Activated T-helper 1 cell treated with anti-CD3 and anti-CD28 coated beads, Interleukin-12 subunit alpha, Interleukin-12 subunit beta, Interleukin-2, Interleukin-4 antibody, amounts not matched to agents 30 ng/mL and 10 ng/mL and 1 ng/mL, durations not matched to agents 14 hours and 24 hours and 36 hours (primary cell): ENCODE measurements around the gene ABHD12. TPM values are rescaled to one million over a fixed set of nuclear protein-coding genes. Genes with fewer than 3 reads are reported as not detected.
A peak's percentile ranks its signal among the peaks of the same experiment; 100 is the strongest.
"Not testable (repeated sequence)": the region's sequence is repeated elsewhere in the genome, so short reads cannot be mapped to it uniquely, and the experiment has no call there.

Experiments
- DNase-seq: peaks from one replicate; pipeline ENCODE4 v3.0.0; 2021; ENCODE audit warnings: low spot score
- H3K27ac Mint-ChIP-seq: one replicate; pipeline ENCODE4 v1.8.0; 2021; ENCODE audit warnings: mild to moderate bottlenecking, mixed read lengths
- H3K27me3 Mint-ChIP-seq: one replicate; pipeline ENCODE4 v1.8.0; 2022; ENCODE audit warnings: mild to moderate bottlenecking, moderate library complexity, mixed read lengths; ENCODE audit not compliant: insufficient read depth
- H3K36me3 Mint-ChIP-seq: one replicate; pipeline ENCODE4 v1.8.0; 2021; ENCODE audit warnings: low read depth, mixed read lengths
- H3K4me1 Mint-ChIP-seq: one replicate; pipeline ENCODE4 v1.8.0; 2021; ENCODE audit warnings: low read depth, mixed read lengths
- H3K4me3 Mint-ChIP-seq: one replicate; pipeline ENCODE4 v1.8.0; 2021; ENCODE audit warnings: mild to moderate bottlenecking, moderate library complexity, mixed read lengths
- H3K9me3 Mint-ChIP-seq: one replicate; pipeline ENCODE4 v1.8.0; 2021; ENCODE audit warnings: mixed read lengths
- intact Hi-C: fragments of 100-400 bp; cut with micrococcal nuclease; formaldehyde crosslinking; loops from one replicate; pipeline ENCODE4 v1.15.1; 2024
- total RNA-seq: library from RNA; stranded (reverse); gene quantifications from 2 replicates; pipeline ENCODE4 v1.2.3, GENCODE V29; 2022

Gene ABHD12
- total RNA-seq, 1 donor from 2014 or later: 37.6 TPM

GRCh38 chr20:25340380-25340779 is 50.3 kb downstream of the ABHD12 start:
- no peak for DNase-seq
- Mint-ChIP-seq H3K36me3 (peaks cover 13% of the 10 kb centered on the region), H3K4me3 (no peak overlapping the region), H3K9me3 (peaks cover 3% of the 10 kb centered on the region), H3K27me3 (no peaks in the 10 kb centered on the region), H3K27ac (no peak overlapping the region), H3K4me1 (peaks cover 16% of the 10 kb centered on the region)
- intact Hi-C loops: no loop called here

DNA sequence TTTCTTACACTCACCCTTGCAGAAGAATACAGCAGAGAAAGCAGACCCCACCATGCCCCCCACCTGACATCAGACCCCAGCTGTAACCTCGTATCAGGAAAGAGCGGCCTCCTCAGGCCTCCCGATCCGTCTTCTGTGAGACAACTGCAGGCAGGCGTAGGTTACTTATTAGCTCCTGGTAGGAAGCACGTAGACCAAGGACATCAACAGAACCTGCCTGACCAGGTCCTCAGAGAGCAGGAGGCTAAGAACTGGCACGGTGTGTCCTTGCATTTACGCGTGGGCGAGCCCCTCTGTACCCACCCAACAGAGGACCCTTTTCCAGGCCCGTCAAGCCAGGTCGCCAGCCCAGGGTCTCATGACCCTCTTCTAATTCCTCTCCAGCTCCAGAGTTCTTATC is 51.0 kb downstream of the ABHD12 start:
- Mint-ChIP-seq H3K4me3 (no peak overlapping the region), H3K4me1 (peaks cover 9% of the 10 kb centered on the region), H3K9me3 (peaks cover 3% of the 10 kb centered on the region), H3K27ac (no peak overlapping the region), H3K36me3 (peaks cover 11% of the 10 kb centered on the region), H3K27me3 (no peaks in the 10 kb centered on the region)
- intact Hi-C loops: no loop called here
- DNase-seq: no peak

- Mint-ChIP-seq H3K4me1 (no peaks in the 10 kb centered on the region), H3K27me3 (no peaks in the 10 kb centered on the region), H3K4me3 (no peak overlapping the region), H3K27ac (no peak overlapping the region), H3K36me3 (peaks cover 7% of the 10 kb centered on the region), H3K9me3 (peaks cover 7% of the 10 kb centered on the region)
- intact Hi-C loops: no loop called here
- no peak for DNase-seq
Measured at GRCh38 chr20:25338112-25339023, 52.3 kb downstream of the ABHD12 start.

DNA sequence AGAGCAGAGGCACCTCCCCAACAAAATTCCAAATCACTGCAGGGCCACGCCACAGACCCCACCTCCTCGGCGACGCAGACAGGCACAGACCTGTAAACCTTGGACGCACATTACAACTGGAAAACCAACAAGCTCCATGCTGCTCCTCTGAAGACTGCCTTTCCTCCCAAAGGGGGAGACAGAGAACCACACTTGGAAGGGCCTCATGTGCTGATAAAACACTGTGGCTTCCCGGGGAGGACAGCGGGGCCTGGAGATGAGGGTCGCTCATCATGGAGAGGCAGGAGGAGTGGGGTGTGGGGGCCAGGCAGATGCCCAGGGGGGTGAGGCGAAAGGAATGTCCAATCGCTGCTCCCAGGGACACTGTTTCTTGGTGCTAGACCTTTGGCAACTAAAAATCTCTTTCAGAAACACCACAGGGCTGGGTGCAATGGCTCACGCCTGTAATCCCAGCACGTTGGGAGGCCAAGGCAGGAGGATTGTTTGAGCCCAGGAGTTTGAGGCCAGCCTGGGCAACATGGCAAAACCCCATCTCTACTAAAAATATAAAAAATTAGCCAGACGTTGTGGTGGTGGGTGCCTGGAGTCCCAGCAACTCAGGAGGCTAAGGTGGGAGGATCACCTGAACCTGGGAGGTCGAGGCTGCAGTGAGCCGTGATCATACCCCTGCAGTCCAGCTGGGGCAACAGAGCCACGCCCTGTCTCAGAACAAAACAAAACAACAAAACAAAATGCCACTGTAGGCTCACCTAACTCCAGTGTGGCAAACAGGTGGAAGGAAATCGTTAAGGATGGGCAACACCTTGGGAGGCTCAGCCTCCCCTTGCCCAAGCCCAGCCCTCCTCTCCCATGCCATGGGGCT is 53.8 kb downstream of the ABHD12 start:
- H3K4me3 Mint-ChIP-seq: no peak overlapping the region

GRCh38 chr20:25334972-25335371 is 55.7 kb downstream of the ABHD12 start:
- H3K27ac Mint-ChIP-seq, intact Hi-C loops, H3K4me3 Mint-ChIP-seq, H3K27me3 Mint-ChIP-seq, H3K4me1 Mint-ChIP-seq, DNase-seq, H3K36me3 Mint-ChIP-seq, H3K9me3 Mint-ChIP-seq: not testable (repeated sequence)

More for the DNA sequence above, 53.8 kb downstream of the ABHD12 start:
- H3K36me3 Mint-ChIP-seq: peaks cover 7% of the 10 kb centered on the region
- no peak for DNase-seq
- H3K4me1 Mint-ChIP-seq: no peaks in the 10 kb centered on the region
- intact Hi-C loops: no loop called here
- peaks cover 7% of the 10 kb centered on the region for H3K9me3 Mint-ChIP-seq
- H3K27me3 Mint-ChIP-seq: no peaks in the 10 kb centered on the region
- no peak overlapping the region for H3K27ac Mint-ChIP-seq

DNA sequence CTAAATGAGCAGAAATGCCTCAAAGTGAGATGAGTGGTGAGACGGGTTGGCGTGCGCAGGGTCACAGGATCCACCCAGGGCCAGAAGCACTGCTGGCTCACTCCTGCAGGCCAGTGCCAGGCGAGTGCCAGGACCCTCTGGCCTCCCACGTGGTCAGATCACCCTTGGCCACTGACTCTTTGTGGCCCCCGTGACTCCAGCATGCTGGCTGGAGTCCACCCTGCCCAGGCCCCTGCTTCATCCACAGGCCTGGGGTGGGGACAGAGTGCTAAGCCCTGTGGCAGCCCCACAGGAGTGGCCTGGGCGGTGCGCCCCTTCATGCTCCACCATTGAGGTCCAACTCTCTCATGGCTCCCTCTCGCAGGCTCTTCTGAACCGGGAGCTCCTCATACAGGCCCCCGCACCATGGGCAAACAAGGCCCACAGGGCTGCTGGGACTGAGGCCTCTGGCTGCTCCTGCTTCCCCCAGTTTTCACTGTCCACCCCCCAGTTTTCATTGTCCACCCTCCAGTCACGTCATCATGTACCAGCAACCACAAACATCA is 61.6 kb downstream of the ABHD12 start:
- no peak for DNase-seq
- Mint-ChIP-seq H3K36me3 (no peaks in the 10 kb centered on the region), H3K27me3 (no peaks in the 10 kb centered on the region), H3K4me3 (no peak overlapping the region), H3K27ac (no peak overlapping the region), H3K4me1 (peaks cover 8% of the 10 kb centered on the region), H3K9me3 (peaks cover 3% of the 10 kb centered on the region)
- intact Hi-C loops: no loop called here

GRCh38 chr20:25327521-25328235 is 63.0 kb downstream of the ABHD12 start:
- intact Hi-C loops: no loop called here
- no peaks in the 10 kb centered on the region for H3K27me3 Mint-ChIP-seq
- DNase-seq: no peak
- H3K4me1 Mint-ChIP-seq: peaks cover 15% of the 10 kb centered on the region
- peaks cover 4% of the 10 kb centered on the region for H3K36me3 Mint-ChIP-seq
- H3K9me3 Mint-ChIP-seq: no peaks in the 10 kb centered on the region
- no peak overlapping the region for H3K4me3 Mint-ChIP-seq
- no peak overlapping the region for H3K27ac Mint-ChIP-seq

- H3K36me3 Mint-ChIP-seq: peaks cover 10% of the 10 kb centered on the region
- peaks cover 23% of the 10 kb centered on the region for H3K4me1 Mint-ChIP-seq
- no peak overlapping the region for H3K4me3 Mint-ChIP-seq
- DNase-seq: no peak
- no peaks in the 10 kb centered on the region for H3K9me3 Mint-ChIP-seq
- no peak overlapping the region for H3K27ac Mint-ChIP-seq
- intact Hi-C loops: no loop called here
- H3K27me3 Mint-ChIP-seq: no peaks in the 10 kb centered on the region
Measured at GRCh38 chr20:25325997-25326396, 64.6 kb downstream of the ABHD12 start.

- intact Hi-C loops: no loop called here
- Mint-ChIP-seq H3K9me3 (no peaks in the 10 kb centered on the region), H3K4me1 (peaks cover 23% of the 10 kb centered on the region), H3K36me3 (peaks cover 10% of the 10 kb centered on the region), H3K27ac (no peak overlapping the region), H3K4me3 (no peak overlapping the region), H3K27me3 (no peaks in the 10 kb centered on the region)
- no peak for DNase-seq
Measured at GRCh38 chr20:25325073-25325472, 65.6 kb downstream of the ABHD12 start.

DNA sequence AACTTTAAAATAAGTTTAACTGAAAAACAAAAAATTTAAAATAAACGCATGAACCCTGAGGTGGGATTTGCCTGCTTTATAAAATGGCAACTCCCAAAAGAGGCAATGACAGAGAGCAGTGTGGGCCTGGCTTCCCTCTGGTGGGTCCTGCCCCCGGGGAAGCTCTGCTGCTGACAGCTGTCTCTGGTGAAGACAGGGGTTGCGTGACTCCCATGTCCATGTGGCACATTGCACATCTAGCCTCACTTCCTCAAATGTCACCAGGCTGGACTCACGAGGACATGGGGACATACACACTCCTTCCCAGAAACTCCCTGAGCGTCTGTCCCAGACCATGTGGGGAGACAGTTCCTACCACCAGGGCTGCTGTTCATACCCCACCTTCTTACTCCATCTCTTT is 66.2 kb downstream of the ABHD12 start:
- intact Hi-C loops: no loop called here
- H3K27me3 Mint-ChIP-seq: no peaks in the 10 kb centered on the region
- no peaks in the 10 kb centered on the region for H3K9me3 Mint-ChIP-seq
- DNase-seq: no peak
- H3K36me3 Mint-ChIP-seq: peaks cover 10% of the 10 kb centered on the region
- H3K27ac Mint-ChIP-seq: no peak overlapping the region
- no peak overlapping the region for H3K4me3 Mint-ChIP-seq
- peaks cover 16% of the 10 kb centered on the region for H3K4me1 Mint-ChIP-seq

DNA sequence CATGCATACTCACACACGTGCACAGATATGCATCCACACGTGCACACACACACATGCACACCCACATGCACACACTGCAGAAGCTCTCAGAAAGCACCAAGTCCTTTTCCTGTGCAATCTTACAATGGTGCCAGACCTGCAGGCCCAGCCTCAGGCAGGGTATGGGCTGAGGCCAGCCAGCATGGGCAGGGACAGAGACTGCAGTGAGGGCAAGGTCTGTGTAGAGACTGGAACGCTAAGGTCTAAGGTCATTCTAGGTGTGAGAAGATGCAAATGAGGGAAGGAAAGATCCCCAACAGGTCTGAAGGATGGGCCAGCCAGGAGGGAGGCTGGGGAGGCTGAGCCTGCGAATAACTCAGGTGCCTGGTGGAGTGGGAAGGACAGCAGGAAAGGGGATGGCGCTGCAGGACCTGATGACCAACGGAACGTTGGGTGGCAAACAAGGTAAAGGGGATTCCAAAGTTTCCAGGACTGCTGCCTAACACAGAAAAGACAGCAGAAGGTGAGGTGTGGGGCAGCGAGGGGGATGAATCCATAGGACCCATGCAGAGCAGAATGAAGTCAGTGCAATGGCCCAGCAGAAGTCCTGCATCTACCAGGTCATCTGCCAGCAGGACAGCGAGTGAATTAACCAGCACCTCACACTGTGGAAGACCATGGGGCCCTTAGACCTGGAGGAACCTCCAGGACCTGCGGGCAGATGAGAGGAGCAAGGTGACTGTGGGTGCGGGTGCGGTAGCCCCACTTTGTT is 67.0 kb downstream of the ABHD12 start:
- Mint-ChIP-seq H3K27ac (no peak overlapping the region), H3K9me3 (no peaks in the 10 kb centered on the region), H3K36me3 (peaks cover 10% of the 10 kb centered on the region), H3K27me3 (no peaks in the 10 kb centered on the region), H3K4me3 (no peak overlapping the region), H3K4me1 (peaks cover 15% of the 10 kb centered on the region)
- no peak for DNase-seq
- intact Hi-C loops: no loop called here

DNA sequence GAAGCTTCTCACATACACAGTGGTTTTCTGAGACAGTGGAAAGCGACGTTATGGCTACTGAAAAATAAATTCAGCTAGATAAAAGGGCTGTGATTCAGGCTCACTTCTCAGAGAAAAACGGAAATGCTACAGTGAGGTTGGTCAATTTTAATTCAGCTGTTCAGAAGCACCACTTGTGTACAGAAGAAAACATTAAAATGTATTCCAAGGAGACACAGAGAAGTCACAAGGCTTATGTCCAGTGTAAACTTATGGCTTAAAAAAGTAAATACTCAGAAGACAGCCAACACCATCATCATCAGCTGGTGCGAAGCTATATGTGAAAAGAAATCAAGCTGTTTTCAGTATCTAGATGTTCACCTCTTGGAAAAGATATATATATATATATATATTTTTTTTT is 68.6 kb downstream of the ABHD12 start:
- DNase-seq: no peak
- H3K4me1 Mint-ChIP-seq: peaks cover 15% of the 10 kb centered on the region
- H3K27me3 Mint-ChIP-seq: no peaks in the 10 kb centered on the region
- peak overlapping the region; percentile 56 for H3K27ac Mint-ChIP-seq
- intact Hi-C loops: loop anchor here (1.0 kb wide), 1 partner anchor 373 kb away; the partner anchor contains the start of gene CST7
- peaks cover 10% of the 10 kb centered on the region for H3K36me3 Mint-ChIP-seq
- no peak overlapping the region for H3K4me3 Mint-ChIP-seq
- H3K9me3 Mint-ChIP-seq: no peaks in the 10 kb centered on the region
